WERI-Rb-1 (cell line): ENCODE measurements around the gene PTPRD.

Experiments used
- DNase-seq: peaks from one replicate; pipeline ENCODE4 v3.0.0-alpha.2; 2020
- H3K27ac ChIP-seq: fragments of 250-450 bp; sonication (Bioruptor Pico); 2 replicates; pipeline ENCODE4 v1.5.1; 2020; ENCODE audit warnings: mild to moderate bottlenecking, moderate library complexity
- H3K27me3 ChIP-seq: fragments of 250-450 bp; sonication (Bioruptor Pico); 2 replicates; pipeline ENCODE4 v1.5.1; 2021; ENCODE audit warnings: mild to moderate bottlenecking, low read depth, moderate library complexity; ENCODE audit not compliant: insufficient read depth, severe bottlenecking
- H3K36me3 ChIP-seq: fragments of 250-450 bp; sonication (Bioruptor Pico); 2 replicates; pipeline ENCODE4 v1.5.1; 2020; ENCODE audit warnings: mild to moderate bottlenecking, moderate library complexity
- H3K4me3 ChIP-seq: 2 replicates; pipeline ENCODE4 v1.5.1; 2011; ENCODE audit warnings: low read depth, mild to moderate bottlenecking, control low read depth, low read length
- H3K9me3 ChIP-seq: fragments of 250-450 bp; sonication (Bioruptor Pico); 2 replicates; pipeline ENCODE4 v1.5.1; 2021; ENCODE audit warnings: mild to moderate bottlenecking, moderate library complexity; ENCODE audit not compliant: severe bottlenecking
- TF ChIP-seq, protein P1 (sequence below): IDR thresholded peaks from 2 replicates; pipeline ENCODE4 v1.5.1; 2011; ENCODE audit warnings: low read depth, mild to moderate bottlenecking, control low read depth, inconsistent platforms, low read length

The PTPRD gene

DNA sequence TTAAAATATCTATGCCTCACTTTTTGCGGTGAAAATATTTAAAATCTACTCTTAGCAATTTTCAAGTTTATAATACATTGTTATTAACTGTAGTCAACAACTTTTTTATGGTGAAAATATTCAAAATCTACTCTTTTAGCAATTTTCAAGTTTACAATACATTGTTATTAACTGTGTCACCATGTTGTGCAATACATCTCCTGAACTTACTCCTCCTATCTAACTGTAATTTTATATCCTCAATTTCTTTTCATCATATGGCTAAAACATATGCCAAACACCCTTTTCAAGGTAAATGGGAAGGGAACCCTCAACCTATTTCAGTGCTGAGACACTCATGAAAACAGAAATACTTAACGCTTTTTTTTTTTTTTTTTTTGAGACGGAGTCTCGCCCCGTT lies 1830.6 kb downstream of the PTPRD start:
- Histone ChIP-seq H3K27me3 (no peaks in the 10 kb centered on the region), H3K27ac (no peak overlapping the region), H3K4me3 (no peak overlapping the region), H3K9me3 (no peaks in the 10 kb centered on the region), H3K36me3 (no peaks in the 10 kb centered on the region)
- no peak for DNase-seq
- TF ChIP-seq, protein P1, sequence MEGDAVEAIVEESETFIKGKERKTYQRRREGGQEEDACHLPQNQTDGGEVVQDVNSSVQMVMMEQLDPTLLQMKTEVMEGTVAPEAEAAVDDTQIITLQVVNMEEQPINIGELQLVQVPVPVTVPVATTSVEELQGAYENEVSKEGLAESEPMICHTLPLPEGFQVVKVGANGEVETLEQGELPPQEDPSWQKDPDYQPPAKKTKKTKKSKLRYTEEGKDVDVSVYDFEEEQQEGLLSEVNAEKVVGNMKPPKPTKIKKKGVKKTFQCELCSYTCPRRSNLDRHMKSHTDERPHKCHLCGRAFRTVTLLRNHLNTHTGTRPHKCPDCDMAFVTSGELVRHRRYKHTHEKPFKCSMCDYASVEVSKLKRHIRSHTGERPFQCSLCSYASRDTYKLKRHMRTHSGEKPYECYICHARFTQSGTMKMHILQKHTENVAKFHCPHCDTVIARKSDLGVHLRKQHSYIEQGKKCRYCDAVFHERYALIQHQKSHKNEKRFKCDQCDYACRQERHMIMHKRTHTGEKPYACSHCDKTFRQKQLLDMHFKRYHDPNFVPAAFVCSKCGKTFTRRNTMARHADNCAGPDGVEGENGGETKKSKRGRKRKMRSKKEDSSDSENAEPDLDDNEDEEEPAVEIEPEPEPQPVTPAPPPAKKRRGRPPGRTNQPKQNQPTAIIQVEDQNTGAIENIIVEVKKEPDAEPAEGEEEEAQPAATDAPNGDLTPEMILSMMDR: no peak

DNA sequence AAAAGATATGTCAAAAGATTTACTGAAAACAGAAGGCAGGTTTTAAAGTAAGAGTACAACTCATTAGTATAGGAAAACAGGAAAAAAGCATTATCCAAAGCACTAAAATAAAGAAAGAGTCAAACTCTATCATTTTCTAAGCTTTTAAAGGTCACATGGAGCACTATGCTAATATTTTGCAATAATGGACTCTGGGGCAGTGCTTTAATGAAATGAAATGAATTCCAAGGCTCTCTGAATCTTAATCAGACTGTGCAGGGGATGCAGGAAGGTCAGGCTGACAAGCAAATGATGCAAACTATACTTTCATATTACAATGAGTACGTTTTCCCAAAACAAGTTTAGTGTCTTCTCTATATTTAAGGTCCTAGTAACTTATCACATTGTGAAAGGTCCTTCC lies 1831.3 kb downstream of the PTPRD start:
- H3K27me3 ChIP-seq: no peaks in the 10 kb centered on the region
- DNase-seq: no peak
- no peaks in the 10 kb centered on the region for H3K36me3 ChIP-seq
- no peak overlapping the region for H3K4me3 ChIP-seq
- no peak overlapping the region for H3K27ac ChIP-seq
- TF ChIP-seq, protein P1: no peak
- H3K9me3 ChIP-seq: no peaks in the 10 kb centered on the region

DNA sequence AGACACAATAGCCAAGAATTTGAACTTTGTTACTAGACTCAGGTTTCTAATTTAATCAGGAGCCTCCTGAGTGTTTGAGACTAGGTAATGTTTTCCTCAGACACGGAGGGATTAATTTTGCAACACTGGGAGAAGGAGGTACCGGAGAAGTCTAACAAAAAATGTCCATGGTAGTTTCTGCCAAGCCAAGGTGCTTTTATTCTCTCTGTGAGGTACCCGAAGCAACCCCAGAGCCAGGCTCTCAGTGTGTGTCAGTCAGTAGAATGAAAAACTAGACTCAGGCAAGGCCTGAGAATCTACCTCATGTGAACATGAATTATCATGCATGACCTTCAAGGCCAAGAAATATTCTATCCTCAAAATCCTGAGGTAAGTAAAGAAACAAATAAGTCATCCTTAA lies 1832.4 kb downstream of the PTPRD start:
- no peaks in the 10 kb centered on the region for H3K27me3 ChIP-seq
- no peak overlapping the region for H3K4me3 ChIP-seq

DNA sequence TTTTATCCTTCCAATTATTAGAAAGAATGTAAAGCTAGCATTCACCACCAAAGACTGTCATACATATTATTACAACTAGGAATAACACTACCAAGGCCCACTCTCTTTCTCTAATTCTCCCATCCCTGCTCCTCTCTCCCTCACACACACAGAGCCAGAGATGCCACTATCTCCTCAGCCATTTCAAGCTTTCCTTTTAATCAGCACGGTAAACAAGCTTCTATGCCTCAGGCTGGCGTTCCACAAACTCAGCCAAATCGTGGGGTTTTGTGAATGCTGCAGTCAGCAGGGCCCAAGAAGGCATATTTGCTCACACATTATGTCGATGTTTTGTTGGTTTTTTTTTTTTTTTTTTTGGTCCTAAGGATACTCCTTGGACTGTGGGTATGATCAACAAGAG lies 1833.3 kb downstream of the PTPRD start:
- Histone ChIP-seq H3K36me3 (no peaks in the 10 kb centered on the region), H3K9me3 (no peaks in the 10 kb centered on the region), H3K27me3 (no peaks in the 10 kb centered on the region), H3K4me3 (no peak overlapping the region), H3K27ac (no peak overlapping the region)
- TF ChIP-seq, protein P1: no peak
- DNase-seq: no peak

More for the DNA sequence above, 1832.4 kb downstream of the PTPRD start:
- Histone ChIP-seq H3K27ac (no peak overlapping the region), H3K36me3 (no peaks in the 10 kb centered on the region), H3K9me3 (no peaks in the 10 kb centered on the region)
- no peak for DNase-seq
- TF ChIP-seq, protein P1: no peak

DNA sequence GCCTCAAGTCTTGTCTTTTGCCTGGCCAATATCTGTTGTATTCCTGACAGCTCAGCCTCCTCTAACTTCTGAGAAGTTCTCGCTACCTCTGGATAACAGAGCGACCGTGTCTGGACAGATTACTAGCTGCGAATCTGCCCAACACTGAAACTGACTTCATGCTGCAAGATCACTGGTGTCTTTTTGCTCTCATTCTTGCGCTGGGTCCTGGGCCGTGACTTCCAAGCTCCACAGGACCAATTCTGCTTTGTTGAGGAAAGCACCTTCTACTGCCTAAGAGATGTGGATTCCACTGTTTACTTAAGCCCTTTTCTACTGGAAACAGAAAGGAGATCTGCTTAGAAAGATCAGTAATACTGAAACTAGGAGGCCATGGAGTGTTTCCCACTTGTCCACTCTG lies 1834.4 kb downstream of the PTPRD start:
- no peak for DNase-seq
- TF ChIP-seq, protein P1: no peak
- Histone ChIP-seq H3K27me3 (no peaks in the 10 kb centered on the region), H3K9me3 (no peaks in the 10 kb centered on the region), H3K27ac (no peak overlapping the region), H3K4me3 (no peak overlapping the region), H3K36me3 (no peaks in the 10 kb centered on the region)

DNA sequence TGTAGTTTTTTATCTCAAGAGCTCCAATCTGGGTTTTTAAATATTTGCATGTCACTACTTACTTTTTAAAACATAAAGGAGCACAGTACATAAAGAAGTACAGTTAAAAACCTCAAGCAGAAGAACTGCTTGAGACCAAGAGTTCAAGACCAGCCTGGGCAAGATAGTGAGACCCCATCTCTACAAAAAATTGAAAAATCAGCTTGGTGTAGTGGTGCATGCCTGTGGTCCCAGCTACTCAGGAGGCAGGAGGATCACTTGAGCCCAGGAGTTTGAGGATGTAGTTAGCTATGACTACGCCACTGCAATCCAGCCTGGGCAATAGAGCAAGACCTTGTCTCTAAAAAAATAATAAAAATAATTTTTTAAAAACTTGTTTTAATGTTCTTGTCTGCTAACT lies 1840.5 kb downstream of the PTPRD start:
- Histone ChIP-seq H3K9me3 (no peaks in the 10 kb centered on the region), H3K27ac (no peak overlapping the region), H3K4me3 (no peak overlapping the region), H3K27me3 (no peaks in the 10 kb centered on the region), H3K36me3 (no peaks in the 10 kb centered on the region)
- DNase-seq: no peak
- TF ChIP-seq, protein P1: no peak
